Measurements from ENCODE around the gene FGD4. TPM values are rescaled to one million over a fixed set of nuclear protein-coding genes. Genes with fewer than 3 reads are reported as not detected.

The FGD4 gene
- total RNA-seq, 5 donors from 2014 or later (not counting 1 experiment from before 2014, with no cell fraction given), result 0.18 to 0.79 (median 0.47) TPM

GRCh38 chr12:32446316-32447119 is 47.2 kb downstream of the FGD4 start:
- WGBS (ENCODE audit: insufficient coverage), result 94% methylated on average over 11 of the region's 14 CpGs
- H3K36me3 ChIP-seq (ENCODE audit: control insufficient read depth in 2 of 2, extremely low read depth in 1 of 2, insufficient read depth in 1 of 2, low read length in 1 of 2), result no peaks in the 10 kb centered on the region
- Mint-ChIP-seq H3K9me3 (no peaks in the 10 kb centered on the region), H3K36me3 (no peaks in the 10 kb centered on the region), H3K27me3 (no peaks in the 10 kb centered on the region), H3K4me1 (peaks cover 0 to 8% (median 2%) of the 10 kb centered on the region in 3 donors), H3K27ac (no peak overlapping the region), H3K4me3 (no peak overlapping the region)
- no peaks in the 10 kb centered on the region for H3K9me3 ChIP-seq
- ATAC-seq (replicated peaks in 1 of 4) (no peak), DNase-seq (no peak)
- no peak overlapping the region for H3K4me3 ChIP-seq (ENCODE audit: control insufficient read depth in 1 of 2, extremely low read depth in 1 of 2, low read length in 1 of 2)
- CTCF ChIA-PET, result no interaction called here
- POLR2A ChIA-PET, result no interaction called here
- no peaks in the 10 kb centered on the region for H3K4me1 ChIP-seq (ENCODE audit: control insufficient read depth in 1 of 2, extremely low read depth in 1 of 2, insufficient read depth in 2 of 2, low read length in 2 of 2)
- H3K27ac ChIP-seq (ENCODE audit: low read length), result no peak overlapping the region
- H3K27me3 ChIP-seq (replicated peaks in 1 of 2; ENCODE audit: control insufficient read depth in 2 of 2, extremely low read depth in 1 of 2, insufficient read depth in 2 of 2, low read length in 1 of 2), result no peaks in the 10 kb centered on the region

GRCh38 chr12:32448586-32448985 is 49.2 kb downstream of the FGD4 start:
- no peak for DNase-seq
- Histone ChIP-seq H3K27me3 (replicated peaks in 1 of 2; ENCODE audit: control insufficient read depth in 2 of 2, extremely low read depth in 1 of 2, insufficient read depth in 2 of 2, low read length in 1 of 2) (no peaks in the 10 kb centered on the region), H3K36me3 (ENCODE audit: control insufficient read depth in 2 of 2, extremely low read depth in 1 of 2, insufficient read depth in 1 of 2, low read length in 1 of 2) (no peaks in the 10 kb centered on the region), H3K9me3 (no peaks in the 10 kb centered on the region), H3K27ac (ENCODE audit: low read length) (no peak overlapping the region), H3K4me3 (ENCODE audit: control insufficient read depth in 1 of 2, extremely low read depth in 1 of 2, low read length in 1 of 2) (no peak overlapping the region), H3K4me1 (ENCODE audit: control insufficient read depth in 1 of 2, extremely low read depth in 1 of 2, insufficient read depth in 2 of 2, low read length in 2 of 2) (no peaks in the 10 kb centered on the region)
- Mint-ChIP-seq H3K9me3 (no peaks in the 10 kb centered on the region), H3K4me1 (peaks cover 0 to 8% (median 2%) of the 10 kb centered on the region in 3 donors), H3K4me3 (no peak overlapping the region), H3K36me3 (no peaks in the 10 kb centered on the region), H3K27me3 (no peaks in the 10 kb centered on the region), H3K27ac (no peak overlapping the region)
- ATAC-seq (replicated peaks in 1 of 4), result no peak
- CTCF ChIA-PET, result interaction anchor here in 1 of 2 donors (0.7 kb wide), 1 partner anchor 850 kb away, joined by 3 read pairs; no protein-coding TSS in a partner anchor
- POLR2A ChIA-PET, result interaction anchor here in 1 of 2 donors (0.6 kb wide), 1 partner anchor 126 kb away, joined by 3 read pairs; no protein-coding TSS in a partner anchor
- WGBS (ENCODE audit: insufficient coverage), result 78% methylated on average over 4 of the region's 6 CpGs

- ATAC-seq (replicated peaks in 1 of 4) (no peak), DNase-seq (no peak)
- H3K4me3 Mint-ChIP-seq, result no peak overlapping the region
- peaks cover 0 to under 1% of the 10 kb centered on the region in 2 donors for H3K27me3 Mint-ChIP-seq
- peaks cover 0 to 8% (median 2%) of the 10 kb centered on the region in 3 donors for H3K4me1 Mint-ChIP-seq
- H3K9me3 Mint-ChIP-seq, result no peaks in the 10 kb centered on the region
- no peak overlapping the region for H3K4me3 ChIP-seq (ENCODE audit: control insufficient read depth in 1 of 2, extremely low read depth in 1 of 2, low read length in 1 of 2)
- H3K27ac Mint-ChIP-seq, result no peak overlapping the region
- H3K4me1 ChIP-seq (ENCODE audit: control insufficient read depth in 1 of 2, extremely low read depth in 1 of 2, insufficient read depth in 2 of 2, low read length in 2 of 2), result no peaks in the 10 kb centered on the region
- POLR2A ChIA-PET, result no interaction called here
- no peaks in the 10 kb centered on the region for H3K36me3 ChIP-seq (ENCODE audit: control insufficient read depth in 2 of 2, extremely low read depth in 1 of 2, insufficient read depth in 1 of 2, low read length in 1 of 2)
- CTCF ChIA-PET, result no interaction called here
- H3K9me3 ChIP-seq, result no peaks in the 10 kb centered on the region
- no peak overlapping the region for H3K27ac ChIP-seq (ENCODE audit: low read length)
- H3K36me3 Mint-ChIP-seq, result no peaks in the 10 kb centered on the region
- WGBS (ENCODE audit: insufficient coverage), result no CpG with 5 or more reads among the region's 2 CpGs
- no peaks in the 10 kb centered on the region for H3K27me3 ChIP-seq (replicated peaks in 1 of 2; ENCODE audit: control insufficient read depth in 2 of 2, extremely low read depth in 1 of 2, insufficient read depth in 2 of 2, low read length in 1 of 2)
Measured at GRCh38 chr12:32450363-32450762, 51.0 kb downstream of the FGD4 start.

- ATAC-seq (replicated peaks in 1 of 4), result no peak
- Histone ChIP-seq H3K4me3 (ENCODE audit: control insufficient read depth in 1 of 2, extremely low read depth in 1 of 2, low read length in 1 of 2) (no peak overlapping the region), H3K27me3 (replicated peaks in 1 of 2; ENCODE audit: control insufficient read depth in 2 of 2, extremely low read depth in 1 of 2, insufficient read depth in 2 of 2, low read length in 1 of 2) (no peaks in the 10 kb centered on the region), H3K27ac (ENCODE audit: low read length) (no peak overlapping the region), H3K9me3 (no peaks in the 10 kb centered on the region), H3K4me1 (ENCODE audit: control insufficient read depth in 1 of 2, extremely low read depth in 1 of 2, insufficient read depth in 2 of 2, low read length in 2 of 2) (no peaks in the 10 kb centered on the region), H3K36me3 (ENCODE audit: control insufficient read depth in 2 of 2, extremely low read depth in 1 of 2, insufficient read depth in 1 of 2, low read length in 1 of 2) (no peaks in the 10 kb centered on the region)
- Mint-ChIP-seq H3K27me3 (peaks cover 0 to 2% of the 10 kb centered on the region in 2 donors), H3K4me3 (no peak overlapping the region), H3K9me3 (no peaks in the 10 kb centered on the region), H3K36me3 (no peaks in the 10 kb centered on the region), H3K4me1 (peaks cover 2 to 8% (median 3%) of the 10 kb centered on the region in 3 donors), H3K27ac (no peak overlapping the region)
- WGBS (ENCODE audit: insufficient coverage), result no CpG with 5 or more reads among the region's 1 CpG
- no peak for DNase-seq
- CTCF ChIA-PET, result no interaction called here
- POLR2A ChIA-PET, result no interaction called here
Measured at GRCh38 chr12:32450768-32451167, 51.4 kb downstream of the FGD4 start.

- Mint-ChIP-seq H3K4me1 (peaks cover 6 to 8% (median 8%) of the 10 kb centered on the region in 3 donors), H3K9me3 (no peaks in the 10 kb centered on the region), H3K27ac (no peak overlapping the region), H3K4me3 (no peak overlapping the region), H3K27me3 (peaks cover 0 to 2% of the 10 kb centered on the region in 2 donors), H3K36me3 (no peaks in the 10 kb centered on the region)
- H3K4me3 ChIP-seq (ENCODE audit: control insufficient read depth in 1 of 2, extremely low read depth in 1 of 2, low read length in 1 of 2), result no peak overlapping the region
- no peaks in the 10 kb centered on the region for H3K4me1 ChIP-seq (ENCODE audit: control insufficient read depth in 1 of 2, extremely low read depth in 1 of 2, insufficient read depth in 2 of 2, low read length in 2 of 2)
- DNase-seq (no peak), ATAC-seq (replicated peaks in 1 of 4) (no peak)
- WGBS (ENCODE audit: insufficient coverage), result 89% methylated on average over 4 of the region's 5 CpGs
- POLR2A ChIA-PET, result no interaction called here
- CTCF ChIA-PET, result interaction anchor here (0.6 to 0.7 kb wide), 2 partner anchors 8 to 1139 kb away, joined by 6 read pairs; no protein-coding TSS in a partner anchor
- no peak overlapping the region for H3K27ac ChIP-seq (ENCODE audit: low read length)
- no peaks in the 10 kb centered on the region for H3K27me3 ChIP-seq (replicated peaks in 1 of 2; ENCODE audit: control insufficient read depth in 2 of 2, extremely low read depth in 1 of 2, insufficient read depth in 2 of 2, low read length in 1 of 2)
- no peaks in the 10 kb centered on the region for H3K9me3 ChIP-seq
- H3K36me3 ChIP-seq (ENCODE audit: control insufficient read depth in 2 of 2, extremely low read depth in 1 of 2, insufficient read depth in 1 of 2, low read length in 1 of 2), result no peaks in the 10 kb centered on the region
Measured at GRCh38 chr12:32451816-32452215, 52.5 kb downstream of the FGD4 start.

GRCh38 chr12:32454075-32454474 is 54.7 kb downstream of the FGD4 start:
- no peak overlapping the region for H3K4me3 ChIP-seq (ENCODE audit: control insufficient read depth in 1 of 2, extremely low read depth in 1 of 2, low read length in 1 of 2)
- Mint-ChIP-seq H3K27me3 (peaks cover 0 to 2% of the 10 kb centered on the region in 2 donors), H3K36me3 (no peaks in the 10 kb centered on the region), H3K4me1 (peaks cover 0 to 8% (median 4%) of the 10 kb centered on the region in 3 donors), H3K9me3 (no peaks in the 10 kb centered on the region), H3K4me3 (no peak overlapping the region), H3K27ac (no peak overlapping the region)
- no peaks in the 10 kb centered on the region for H3K9me3 ChIP-seq
- H3K27ac ChIP-seq (ENCODE audit: low read length), result no peak overlapping the region
- no peaks in the 10 kb centered on the region for H3K36me3 ChIP-seq (ENCODE audit: control insufficient read depth in 2 of 2, extremely low read depth in 1 of 2, insufficient read depth in 1 of 2, low read length in 1 of 2)
- CTCF ChIA-PET, result interaction anchor here in 1 of 2 donors (0.6 kb wide), 1 partner anchor 63 kb away, joined by 3 read pairs; no protein-coding TSS in a partner anchor
- DNase-seq (no peak), ATAC-seq (replicated peaks in 1 of 4) (no peak)
- POLR2A ChIA-PET, result no interaction called here
- H3K27me3 ChIP-seq (replicated peaks in 1 of 2; ENCODE audit: control insufficient read depth in 2 of 2, extremely low read depth in 1 of 2, insufficient read depth in 2 of 2, low read length in 1 of 2), result no peaks in the 10 kb centered on the region
- no CpG with 5 or more reads among the region's 3 CpGs for whole genome bisulfite sequencing (ENCODE audit: insufficient coverage)
- H3K4me1 ChIP-seq (ENCODE audit: control insufficient read depth in 1 of 2, extremely low read depth in 1 of 2, insufficient read depth in 2 of 2, low read length in 2 of 2), result no peaks in the 10 kb centered on the region
